ENCODE measurements around the gene ING5. TPM values are rescaled to one million over a fixed set of nuclear protein-coding genes. Genes with fewer than 3 reads are reported as not detected.
A peak's percentile ranks its signal among the peaks of the same experiment; 100 is the strongest.
"Not testable (repeated sequence)": the region's sequence is repeated elsewhere in the genome, so short reads cannot be mapped to it uniquely, and the experiment has no call there.

ING5 gene
- total RNA-seq, 4 donors from 2014 or later, result 6.8 to 50.0 (median 27.9) TPM

DNA sequence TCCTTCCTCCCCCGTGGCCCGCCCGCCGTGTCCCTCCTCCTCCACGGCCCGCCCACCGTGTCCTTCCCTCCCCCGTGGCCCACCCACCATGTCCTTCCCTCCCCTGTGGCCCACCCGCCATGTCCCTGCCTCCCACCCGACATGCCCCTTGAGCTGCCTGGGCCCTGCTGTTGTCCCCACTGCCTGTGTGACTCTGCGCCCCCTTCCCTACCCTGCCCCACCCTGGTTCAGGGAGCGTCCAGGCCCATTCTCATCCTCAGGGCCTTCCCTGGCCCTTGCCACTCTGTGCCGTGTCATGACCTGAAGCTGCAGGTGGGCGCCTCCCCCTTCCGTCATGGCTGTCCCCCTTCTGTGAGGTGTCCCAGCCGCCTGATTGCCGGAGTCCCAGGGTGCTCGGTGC is 53.3 kb downstream of the ING5 start:
- Histone ChIP-seq H3K4me1 (no peaks in the 10 kb centered on the region), H3K36me3 (no peaks in the 10 kb centered on the region), H3K4me3 (no peak overlapping the region), H3K27me3 (no peaks in the 10 kb centered on the region), H3K27ac (no peak overlapping the region), H3K9me3 (no peaks in the 10 kb centered on the region)
- intact Hi-C loops (cut with DNase I; ENCODE audit: low total_unique reads), result no loop called here
- TF ChIP-seq, protein P1, sequence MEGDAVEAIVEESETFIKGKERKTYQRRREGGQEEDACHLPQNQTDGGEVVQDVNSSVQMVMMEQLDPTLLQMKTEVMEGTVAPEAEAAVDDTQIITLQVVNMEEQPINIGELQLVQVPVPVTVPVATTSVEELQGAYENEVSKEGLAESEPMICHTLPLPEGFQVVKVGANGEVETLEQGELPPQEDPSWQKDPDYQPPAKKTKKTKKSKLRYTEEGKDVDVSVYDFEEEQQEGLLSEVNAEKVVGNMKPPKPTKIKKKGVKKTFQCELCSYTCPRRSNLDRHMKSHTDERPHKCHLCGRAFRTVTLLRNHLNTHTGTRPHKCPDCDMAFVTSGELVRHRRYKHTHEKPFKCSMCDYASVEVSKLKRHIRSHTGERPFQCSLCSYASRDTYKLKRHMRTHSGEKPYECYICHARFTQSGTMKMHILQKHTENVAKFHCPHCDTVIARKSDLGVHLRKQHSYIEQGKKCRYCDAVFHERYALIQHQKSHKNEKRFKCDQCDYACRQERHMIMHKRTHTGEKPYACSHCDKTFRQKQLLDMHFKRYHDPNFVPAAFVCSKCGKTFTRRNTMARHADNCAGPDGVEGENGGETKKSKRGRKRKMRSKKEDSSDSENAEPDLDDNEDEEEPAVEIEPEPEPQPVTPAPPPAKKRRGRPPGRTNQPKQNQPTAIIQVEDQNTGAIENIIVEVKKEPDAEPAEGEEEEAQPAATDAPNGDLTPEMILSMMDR (IDR thresholded peaks at IDR 0.05), result no peak
- no peak for TF ChIP-seq POLR2A (IDR thresholded peaks at IDR 0.05)
- DNase-seq, result no peak

DNA sequence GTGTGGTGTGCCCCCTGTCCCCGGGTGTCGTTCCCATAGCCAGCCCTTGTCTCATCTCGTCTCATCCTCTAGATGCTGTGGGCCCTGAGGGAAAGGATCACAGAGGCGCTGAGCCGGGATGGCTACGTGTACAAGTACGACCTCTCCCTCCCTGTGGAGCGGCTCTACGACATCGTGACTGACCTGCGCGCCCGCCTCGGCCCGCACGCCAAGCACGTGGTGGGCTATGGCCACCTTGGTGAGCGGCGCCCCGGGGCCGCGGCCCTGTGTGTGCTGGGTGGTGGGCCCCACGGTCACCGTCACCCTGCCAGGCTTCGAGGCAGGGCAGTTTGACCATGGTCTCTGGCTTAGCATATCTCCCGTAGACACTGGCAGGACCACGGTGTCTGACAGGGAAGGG is 53.9 kb downstream of the ING5 start:
- DNase-seq, result no peak
- Histone ChIP-seq H3K9me3 (no peaks in the 10 kb centered on the region), H3K4me1 (no peaks in the 10 kb centered on the region), H3K36me3 (no peaks in the 10 kb centered on the region), H3K27me3 (no peaks in the 10 kb centered on the region), H3K4me3 (no peak overlapping the region), H3K27ac (no peak overlapping the region)
- intact Hi-C loops (cut with DNase I; ENCODE audit: low total_unique reads), result no loop called here
- no peak for TF ChIP-seq POLR2A (IDR thresholded peaks at IDR 0.05)

DNA sequence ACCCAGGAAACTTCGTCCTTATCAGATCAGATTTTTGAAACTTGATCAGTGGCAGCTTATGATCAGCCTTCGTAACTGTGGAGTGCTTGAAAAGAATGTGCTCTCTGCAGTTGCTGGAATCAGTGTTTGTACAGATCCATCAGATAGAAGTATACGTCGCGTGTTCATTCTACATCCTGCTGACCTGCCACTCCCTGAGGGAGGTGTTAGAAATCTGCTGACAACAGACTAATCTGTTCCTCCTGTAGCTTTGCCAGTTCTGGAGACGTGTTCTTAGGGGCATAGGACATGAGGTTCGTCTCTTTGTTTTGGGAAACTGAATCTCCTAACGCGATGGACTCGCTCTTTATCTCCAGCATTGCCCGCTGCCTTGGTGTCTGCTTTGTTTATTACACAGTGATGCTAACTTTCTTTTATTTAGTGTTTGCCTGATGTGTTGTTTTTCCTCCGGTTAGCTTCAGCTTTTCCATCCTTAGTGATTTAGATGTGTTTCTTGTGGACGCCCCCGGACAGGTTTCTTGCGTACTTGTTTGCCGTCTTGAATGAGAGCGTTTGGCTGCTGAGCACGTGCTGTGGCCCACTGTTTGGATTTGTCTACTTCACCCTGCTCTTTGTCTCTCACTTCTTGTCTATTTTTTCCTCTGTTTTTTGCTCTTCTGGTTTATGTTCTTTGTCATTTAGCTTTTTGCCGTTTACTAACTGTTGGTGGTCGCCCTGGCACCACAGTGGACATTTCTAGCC is 57.4 kb downstream of the ING5 start:
- no peaks in the 10 kb centered on the region for H3K36me3 ChIP-seq
- no peak overlapping the region for H3K4me3 ChIP-seq
- H3K4me1 ChIP-seq, result no peaks in the 10 kb centered on the region
- no peaks in the 10 kb centered on the region for H3K9me3 ChIP-seq
- intact Hi-C loops (cut with DNase I; ENCODE audit: low total_unique reads), result no loop called here
- no peak overlapping the region for H3K27ac ChIP-seq
- no peaks in the 10 kb centered on the region for H3K27me3 ChIP-seq
- TF ChIP-seq POLR2A (IDR thresholded peaks at IDR 0.05), result no peak
- TF ChIP-seq, protein P1 (IDR thresholded peaks at IDR 0.05), result no peak
- no peak for DNase-seq

DNA sequence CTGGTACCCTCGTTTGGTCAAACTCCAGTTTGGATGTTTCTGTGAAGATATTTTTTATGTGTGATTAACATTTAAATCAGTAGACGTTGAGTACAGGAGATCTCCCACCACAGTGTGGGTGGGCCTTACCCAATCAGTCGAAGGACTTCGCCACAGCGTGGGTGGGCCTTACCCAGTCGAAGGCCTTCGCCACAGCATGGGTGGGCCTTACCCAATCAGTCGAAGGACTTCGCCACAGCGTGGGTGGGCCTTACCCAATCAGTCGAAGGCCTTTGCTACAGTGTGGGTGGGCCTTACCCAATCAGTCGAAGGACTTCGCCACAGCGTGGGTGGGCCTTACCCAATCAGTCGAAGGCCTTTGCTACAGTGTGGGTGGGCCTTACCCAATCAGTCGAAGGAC is 58.1 kb downstream of the ING5 start:
- H3K36me3 ChIP-seq; H3K4me3 ChIP-seq; H3K4me1 ChIP-seq; H3K27me3 ChIP-seq; DNase-seq; H3K9me3 ChIP-seq; intact Hi-C loops (cut with DNase I; ENCODE audit: low total_unique reads); H3K27ac ChIP-seq: not testable (repeated sequence)

DNA sequence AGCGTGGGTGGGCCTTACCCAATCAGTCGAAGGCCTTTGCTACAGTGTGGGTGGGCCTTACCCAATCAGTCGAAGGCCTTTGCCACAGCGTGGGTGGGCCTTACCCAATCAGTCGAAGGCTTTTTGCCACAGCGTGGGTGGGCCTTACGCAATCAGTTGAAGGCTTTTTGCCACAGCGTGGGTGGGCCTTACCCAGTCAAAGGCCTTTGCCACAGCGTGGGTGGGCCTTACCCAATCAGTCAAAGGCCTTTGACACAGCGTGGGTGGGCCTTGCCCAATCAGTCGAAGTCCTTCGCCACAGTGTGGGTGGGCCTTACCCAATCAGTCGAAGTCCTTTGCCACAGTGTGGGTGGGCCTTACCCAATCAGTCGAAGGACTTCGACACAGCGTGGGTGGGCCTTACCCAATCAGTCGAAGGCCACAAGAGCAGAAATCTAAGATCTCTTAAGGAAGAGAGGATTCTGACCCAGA is 58.5 kb downstream of the ING5 start:
- peak in 1 of 2 donors; percentile 11 for DNase-seq
- no peak overlapping the region for H3K27ac ChIP-seq
- H3K4me1 ChIP-seq, result no peaks in the 10 kb centered on the region
- TF ChIP-seq, protein P1 (IDR thresholded peaks at IDR 0.05), result no peak
- H3K27me3 ChIP-seq, result no peaks in the 10 kb centered on the region
- no peaks in the 10 kb centered on the region for H3K36me3 ChIP-seq
- intact Hi-C loops (cut with DNase I; ENCODE audit: low total_unique reads), result no loop called here
- H3K4me3 ChIP-seq, result no peak overlapping the region
- no peaks in the 10 kb centered on the region for H3K9me3 ChIP-seq

DNA sequence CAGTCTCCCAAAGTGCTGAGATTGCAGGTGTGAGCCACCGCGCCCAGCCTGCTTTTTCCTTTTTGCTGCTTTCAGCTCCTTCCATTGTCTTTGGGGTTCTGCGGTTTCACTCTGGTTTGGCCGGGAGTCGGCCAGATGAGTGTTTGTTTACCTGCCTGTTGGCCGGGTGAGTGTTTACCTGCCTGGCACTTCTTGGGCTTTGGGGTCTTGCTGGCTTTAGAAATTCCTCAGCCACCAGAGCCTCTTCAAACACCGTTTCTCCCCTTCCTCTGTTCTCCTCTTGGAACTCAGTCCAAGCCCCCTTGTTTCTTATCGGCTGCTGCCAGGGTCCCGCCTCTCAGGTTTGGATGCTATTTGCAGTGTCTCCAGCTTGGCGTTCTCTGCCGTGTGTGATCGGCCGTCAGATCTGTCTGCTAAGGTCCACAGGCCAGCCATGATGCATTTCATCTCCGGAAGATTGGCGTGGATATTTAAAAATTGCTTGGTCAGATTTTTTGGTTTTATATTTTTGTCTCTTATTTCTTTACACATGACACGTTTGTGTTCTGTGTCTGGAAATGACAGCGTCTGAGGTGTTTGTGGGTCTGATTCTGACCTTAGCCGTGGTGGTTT is 60.6 kb downstream of the ING5 start:
- H3K36me3 ChIP-seq, result no peaks in the 10 kb centered on the region
- no peak for TF ChIP-seq POLR2A (IDR thresholded peaks at IDR 0.05)
- TF ChIP-seq, protein P1 (IDR thresholded peaks at IDR 0.05), result no peak
- no peaks in the 10 kb centered on the region for H3K4me1 ChIP-seq
- H3K9me3 ChIP-seq, result no peaks in the 10 kb centered on the region
- DNase-seq, result peak in 1 of 2 donors; percentile 1
- H3K4me3 ChIP-seq, result no peak overlapping the region
- no peak overlapping the region for H3K27ac ChIP-seq
- H3K27me3 ChIP-seq, result no peaks in the 10 kb centered on the region
- intact Hi-C loops (cut with DNase I; ENCODE audit: low total_unique reads), result no loop called here

Measured in uterus (tissue), 4 donors.